Measurements from ENCODE around the gene ZNF680.
"Not testable (repeated sequence)": the region's sequence is repeated elsewhere in the genome, so short reads cannot be mapped to it uniquely, and the experiment has no call there.

ZNF680 gene

DNA sequence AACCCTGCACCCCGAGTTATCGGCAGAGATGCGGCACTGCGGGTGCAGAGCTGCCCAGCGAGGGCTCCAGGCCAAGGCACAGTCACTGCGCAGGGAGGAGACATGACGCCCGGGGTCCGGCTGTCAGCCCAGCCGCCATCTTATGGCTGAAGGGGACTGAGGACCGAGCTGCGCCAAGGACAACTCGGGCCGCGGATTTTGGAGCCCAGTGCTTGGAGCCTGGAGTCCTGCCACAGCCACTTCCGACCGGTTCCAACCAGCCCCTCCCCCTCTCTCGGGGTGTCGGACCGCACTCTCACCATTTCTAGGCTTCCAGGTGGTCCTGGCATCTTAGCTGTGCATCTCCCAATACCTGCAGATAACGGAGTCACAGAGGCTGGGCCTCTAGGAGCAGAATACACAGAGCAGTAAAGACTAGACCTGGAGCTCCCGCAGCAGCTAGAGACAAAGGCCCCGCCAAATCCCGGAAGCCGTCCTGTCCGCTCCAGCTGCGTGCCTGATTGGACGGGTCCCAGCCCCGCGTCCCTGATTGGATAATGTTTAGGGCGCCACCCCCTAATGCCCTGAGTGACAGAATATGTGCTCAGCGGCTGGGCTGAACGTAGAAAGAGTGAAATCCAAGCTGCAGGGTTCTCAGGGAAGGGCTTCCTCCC, at the start of gene ZNF680:
Gene ZNF680 (minus strand): TSS at position 446 of the 653 bp plus-strand sequence. CDS start 117 bp downstream, at position 329.
- DNase-seq = peak; percentile 97

GRCh38 chr7:64612452-64612851, 49.6 kb upstream of the ZNF680 start:
- no peak for DNase-seq

DNA sequence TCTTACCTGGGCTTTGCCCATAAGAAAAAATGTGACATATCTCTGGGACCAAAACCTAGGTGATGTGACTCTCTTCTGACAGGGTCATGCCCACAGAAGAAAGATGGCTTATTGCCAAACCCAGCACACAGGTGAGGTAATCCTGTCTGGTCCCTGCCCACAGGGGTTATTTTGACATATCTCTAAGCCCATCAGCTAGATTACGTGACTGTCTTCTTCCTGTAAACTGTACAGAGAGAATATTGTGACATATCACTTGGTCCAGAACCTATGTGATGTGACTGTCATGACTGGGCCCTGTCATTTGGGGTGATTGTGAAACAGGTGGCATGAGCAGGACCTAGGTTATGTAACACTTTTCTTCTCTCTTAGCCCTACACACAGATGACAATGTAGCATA, 48.8 kb upstream of the ZNF680 start:
- DNase-seq = no peak

GRCh38 chr7:64610997-64611396, 48.1 kb upstream of the ZNF680 start:
- no peak for DNase-seq

DNA sequence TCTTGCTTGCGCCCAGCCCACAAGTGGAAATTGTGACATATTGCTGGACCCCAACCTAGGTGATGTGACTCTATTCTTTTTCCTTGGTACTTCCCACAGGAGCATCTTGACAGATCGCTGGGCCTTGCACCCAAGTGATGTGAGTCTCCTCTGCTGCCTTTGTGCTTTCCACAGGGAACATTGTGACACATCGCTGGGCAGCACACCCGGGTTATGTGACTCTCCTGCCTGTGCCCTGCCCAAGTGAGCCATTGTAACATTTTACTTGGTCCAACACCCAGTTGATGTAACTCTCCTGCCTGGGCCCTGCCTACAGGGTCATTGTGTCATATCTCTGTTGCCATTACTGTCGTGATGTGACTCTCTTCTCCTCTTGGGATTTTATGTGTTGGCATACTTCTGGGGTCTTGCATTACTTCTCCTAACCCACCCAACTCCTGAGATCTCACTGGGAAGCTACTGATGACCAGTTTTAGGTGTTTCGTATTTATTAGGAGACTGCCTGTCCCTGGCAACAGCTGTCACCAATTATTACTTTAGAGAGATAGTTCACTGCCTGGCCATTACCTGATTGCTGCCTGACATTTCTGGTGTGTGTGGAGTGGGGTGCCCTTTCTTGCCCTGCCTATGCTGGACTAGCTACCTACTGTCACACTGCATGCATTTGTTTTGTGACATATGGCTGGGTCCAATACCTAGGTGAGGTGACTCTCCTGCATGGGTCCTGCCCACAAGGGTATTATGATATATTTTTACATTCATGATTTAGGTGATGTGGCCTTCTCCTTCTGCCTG, 45.4 kb upstream of the ZNF680 start:
- no peak for DNase-seq

DNA sequence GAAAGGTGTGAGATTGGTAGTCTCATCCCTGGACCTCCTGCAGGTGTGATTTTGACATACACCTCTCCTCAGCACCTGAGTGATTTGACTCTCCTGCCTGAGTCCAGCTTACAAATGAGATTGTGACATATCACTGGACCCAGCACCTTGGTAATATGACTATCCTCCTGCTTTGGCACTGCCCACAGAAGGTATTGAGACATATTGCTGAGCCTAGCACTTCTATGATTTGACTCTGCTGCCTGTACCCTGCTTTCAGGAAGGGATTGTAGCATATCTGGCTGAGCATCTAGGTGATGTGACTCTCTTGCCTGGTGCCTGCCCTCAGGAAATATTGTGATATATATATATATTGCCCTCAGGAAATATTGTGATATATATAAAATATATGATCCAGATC, 43.5 kb upstream of the ZNF680 start:
- no peak for DNase-seq

DNA sequence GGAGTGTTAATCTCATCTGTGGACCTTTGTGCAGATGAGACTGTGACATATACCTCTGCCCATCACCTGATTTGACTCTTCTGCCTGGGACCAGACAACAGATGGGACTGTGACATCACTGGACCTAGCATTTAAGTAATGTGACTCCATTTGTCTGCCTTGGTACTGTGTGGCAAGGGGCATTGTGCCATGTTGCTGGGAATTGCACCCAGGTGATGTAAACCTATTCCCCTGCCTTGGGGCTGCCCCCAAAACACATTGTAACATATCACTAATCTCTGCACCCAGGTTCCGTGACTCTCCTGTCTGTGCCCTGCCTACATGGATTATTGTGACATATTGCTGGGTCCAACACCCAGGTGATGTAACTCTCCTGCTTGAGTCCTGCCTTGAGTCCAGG, 40.4 kb upstream of the ZNF680 start:
- DNase-seq = no peak

- no peak for DNase-seq
Measured at GRCh38 chr7:64602518-64602917, 39.6 kb upstream of the ZNF680 start.

DNA sequence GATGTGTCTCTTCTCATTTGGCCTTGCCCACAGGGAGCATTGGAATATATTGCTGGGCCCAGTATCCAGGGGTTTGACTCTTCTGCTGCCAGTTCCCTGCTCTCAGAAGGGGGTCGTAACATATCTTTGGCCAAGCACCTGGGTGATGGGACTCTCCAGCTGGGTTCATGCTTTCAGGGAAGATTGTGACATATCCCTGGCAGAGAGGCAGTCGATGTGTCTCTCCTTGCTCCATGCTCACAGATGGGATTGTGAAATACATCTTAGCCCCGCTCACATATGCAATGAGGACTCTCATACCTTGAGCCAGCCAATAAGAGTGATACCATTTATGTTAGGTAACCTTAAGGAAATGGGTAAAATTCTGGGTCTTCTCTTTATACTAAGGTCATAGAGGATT, 39.2 kb upstream of the ZNF680 start:
- no peak for DNase-seq

GRCh38 chr7:64599359-64599758, 36.5 kb upstream of the ZNF680 start:
- DNase-seq = no peak

- DNase-seq = no peak
Measured at GRCh38 chr7:64590971-64591370, 28.1 kb upstream of the ZNF680 start.

GRCh38 chr7:64581926-64582894, 19.3 kb upstream of the ZNF680 start:
- no peak for DNase-seq

- DNase-seq = no peak
Measured at GRCh38 chr7:64581391-64581790, 18.5 kb upstream of the ZNF680 start.

GRCh38 chr7:64574540-64575099, 11.7 kb upstream of the ZNF680 start:
- no peak for DNase-seq

DNA sequence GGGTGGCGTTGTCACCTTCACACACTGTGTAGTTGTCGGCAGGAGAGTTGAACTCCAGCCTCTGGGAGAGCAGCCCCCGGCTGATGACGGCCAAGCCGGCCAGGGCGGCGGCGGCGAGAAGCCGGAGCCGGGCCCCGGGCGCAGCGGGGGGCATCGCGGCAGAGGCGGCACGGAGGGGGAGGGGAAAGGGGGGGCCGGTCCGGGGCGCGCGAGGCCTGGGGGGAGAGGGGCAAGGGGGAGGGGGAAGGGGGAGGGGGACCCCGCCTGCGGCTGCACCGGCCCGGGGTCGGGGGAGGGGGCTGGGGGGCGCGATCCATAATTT, 7.4 kb upstream of the ZNF680 start:
- not testable (repeated sequence) for DNase-seq

DNA sequence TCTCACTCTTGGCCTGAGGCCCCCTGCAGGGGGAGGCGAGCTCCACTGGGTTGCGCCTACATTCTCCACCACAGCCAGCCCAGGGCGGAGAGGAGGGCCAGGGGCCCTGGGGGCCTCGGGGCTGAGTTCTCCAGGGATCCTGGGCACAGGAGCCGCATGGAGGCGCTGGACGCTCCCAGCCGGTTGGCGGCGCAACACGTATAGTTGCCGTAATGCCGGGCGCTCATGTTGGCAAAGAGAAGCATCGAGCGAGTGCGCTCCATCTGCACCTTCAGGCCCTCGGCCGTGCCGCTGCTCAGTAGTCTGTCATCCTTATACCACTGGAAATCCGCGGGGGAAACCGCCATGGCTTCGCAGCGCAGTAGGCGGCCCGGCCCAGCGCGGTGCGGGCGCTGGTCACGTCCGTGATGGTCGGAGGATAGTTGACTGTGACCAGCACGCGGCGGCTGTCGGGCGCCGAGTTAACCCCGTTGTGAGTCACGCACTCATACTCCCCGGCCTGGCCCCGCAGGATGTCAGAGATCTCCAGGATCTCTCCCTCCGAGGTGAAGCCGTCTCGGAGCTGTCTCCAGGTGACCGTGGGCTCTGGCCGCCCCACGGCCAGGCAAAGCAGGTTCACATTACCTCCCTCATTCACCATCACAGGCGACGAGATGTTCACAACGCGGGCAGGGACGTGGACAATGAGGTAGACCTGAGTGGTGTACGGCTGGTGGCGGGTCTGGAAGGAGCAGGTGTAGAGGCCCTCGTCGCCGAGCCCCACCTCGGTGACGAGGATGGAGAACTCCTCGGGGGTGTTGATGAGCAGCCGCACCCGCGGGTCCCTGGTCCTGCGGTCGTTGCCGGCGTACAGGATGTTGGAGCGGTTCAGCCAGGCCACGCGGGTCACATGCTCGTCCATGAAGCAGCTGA, 6.8 kb upstream of the ZNF680 start:
- DNase-seq = peak; percentile 12 to 71

DNA sequence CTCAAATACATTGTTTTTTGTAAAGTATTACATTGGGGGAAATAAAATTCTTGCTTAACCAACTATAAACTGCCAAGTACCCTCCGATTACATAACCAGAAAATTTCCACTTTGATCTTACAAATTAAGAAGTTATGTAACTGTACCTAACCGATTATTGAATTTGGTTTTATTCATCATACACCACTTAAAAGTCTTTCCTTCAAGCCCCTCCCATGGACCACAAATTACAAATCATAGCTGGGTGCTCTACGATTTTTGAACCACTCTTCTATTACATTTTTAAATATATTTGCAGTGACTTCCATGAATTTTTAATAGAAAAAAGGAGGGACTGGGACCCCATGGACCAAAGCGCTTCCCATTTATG, 630 bp downstream of the ZNF680 start:
- no peak for DNase-seq

DNA sequence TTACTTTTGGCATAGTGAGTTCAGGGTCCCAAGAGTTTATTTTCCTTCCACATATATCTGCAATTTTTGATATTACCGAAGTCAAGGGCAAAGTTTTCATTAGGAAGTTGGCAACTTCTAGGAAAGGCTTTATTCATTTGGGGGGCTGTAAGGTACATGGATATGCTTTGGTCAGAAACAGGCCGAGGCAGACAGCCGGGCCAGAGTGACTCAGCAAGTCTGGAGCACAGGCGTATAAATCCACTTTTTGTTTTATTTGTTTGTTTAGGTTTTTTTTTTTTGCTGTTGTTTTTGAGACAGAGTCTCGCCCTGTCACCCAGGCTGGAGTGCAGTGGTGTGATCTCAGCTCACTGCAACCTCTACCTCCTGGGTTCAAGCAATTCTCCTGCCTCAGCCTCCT, 3.7 kb downstream of the ZNF680 start:
- DNase-seq = no peak

DNA sequence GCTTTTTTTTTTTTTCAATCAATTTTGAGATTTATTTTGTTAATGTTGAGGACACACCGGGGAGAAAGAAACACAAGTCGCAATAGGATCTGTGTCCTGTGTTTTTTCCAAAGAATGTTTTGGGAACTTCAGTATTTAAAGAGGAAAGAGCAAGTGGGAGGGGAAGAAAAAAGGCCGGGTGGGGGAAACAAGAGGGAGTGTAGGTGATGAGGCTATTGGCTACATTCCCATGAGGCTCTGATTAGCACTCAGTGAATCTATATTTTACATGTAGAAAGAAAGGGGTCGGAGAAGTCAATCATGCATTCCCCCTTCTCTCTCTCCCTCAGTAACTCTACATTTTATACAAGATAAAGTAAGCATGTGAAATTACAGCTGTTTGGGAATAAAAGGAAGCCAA, 4.1 kb downstream of the ZNF680 start:
- no peak for DNase-seq

- no peak for DNase-seq
Measured at GRCh38 chr7:64558323-64558705, 4.6 kb downstream of the ZNF680 start.

DNA sequence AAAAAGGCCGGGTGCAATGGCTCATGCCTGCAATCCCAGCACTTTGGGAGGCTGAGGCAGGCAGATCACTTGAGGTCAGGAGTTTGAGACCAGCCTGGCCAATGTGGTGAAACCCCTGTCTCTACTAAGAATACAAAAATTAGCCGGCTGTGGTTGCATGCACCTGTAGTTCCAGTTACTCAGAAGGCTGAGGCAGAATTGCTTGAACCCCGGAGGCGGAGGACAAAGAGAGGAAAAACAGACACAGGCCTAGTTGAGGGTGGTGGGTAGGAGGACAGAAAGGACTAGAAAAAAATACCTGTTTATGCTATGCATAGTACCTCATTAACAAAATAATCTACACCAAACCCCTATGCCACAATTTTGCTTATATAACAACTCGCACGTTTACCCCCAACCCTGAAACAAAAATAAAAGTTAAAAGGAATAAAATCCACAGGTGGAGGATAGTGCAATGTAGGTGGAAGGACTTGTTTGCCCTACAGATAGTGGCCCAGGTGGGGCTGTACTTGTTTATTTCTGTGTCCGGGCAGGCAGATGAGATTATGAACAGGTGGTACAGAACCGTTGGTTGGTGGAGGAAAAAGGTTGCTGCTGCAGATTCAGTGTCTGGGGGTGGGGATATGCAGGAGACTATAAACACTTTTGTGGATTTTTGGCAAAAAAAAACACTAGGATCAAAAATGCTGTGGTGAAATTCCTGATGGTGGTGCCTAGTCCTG, 5.1 kb downstream of the ZNF680 start:
- no peak for DNase-seq

- no peak for DNase-seq
Measured at GRCh38 chr7:64555046-64555445, 7.8 kb downstream of the ZNF680 start.

All from NCI-H526 (cell line).